NCI-H1048 (cell line): ENCODE results near the gene DHRS4L2.
"Not testable (repeated sequence)": the region's sequence is repeated elsewhere in the genome, so short reads cannot be mapped to it uniquely, and the experiment has no call there.

Source experiments
- DNase-seq: peaks from one replicate; lab custom pipeline; 2025; lab: John Stamatoyannopoulos, UW

The DHRS4L2 gene

DNA sequence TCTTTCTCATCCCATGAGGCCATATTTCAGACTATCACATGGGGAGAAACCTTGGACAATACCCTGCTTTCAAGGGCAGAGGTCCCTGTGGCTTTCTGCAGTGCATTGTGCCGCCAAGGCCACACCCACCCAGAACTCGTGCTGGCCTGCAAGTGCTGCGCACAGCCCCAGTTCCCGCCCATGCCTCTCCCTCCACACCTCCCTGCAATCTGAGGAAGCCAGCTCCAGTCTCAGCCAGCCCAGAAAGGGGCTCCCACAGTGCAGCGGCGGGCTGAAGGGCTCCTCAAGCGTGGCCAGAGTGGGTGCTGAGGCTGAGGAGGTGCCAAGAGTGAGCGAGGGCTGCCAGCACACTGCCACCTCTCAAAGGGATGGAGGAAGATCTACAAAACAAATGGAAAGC lies 15.6 kb upstream of the DHRS4L2 start:
- DNase-seq = not testable (repeated sequence)

DNA sequence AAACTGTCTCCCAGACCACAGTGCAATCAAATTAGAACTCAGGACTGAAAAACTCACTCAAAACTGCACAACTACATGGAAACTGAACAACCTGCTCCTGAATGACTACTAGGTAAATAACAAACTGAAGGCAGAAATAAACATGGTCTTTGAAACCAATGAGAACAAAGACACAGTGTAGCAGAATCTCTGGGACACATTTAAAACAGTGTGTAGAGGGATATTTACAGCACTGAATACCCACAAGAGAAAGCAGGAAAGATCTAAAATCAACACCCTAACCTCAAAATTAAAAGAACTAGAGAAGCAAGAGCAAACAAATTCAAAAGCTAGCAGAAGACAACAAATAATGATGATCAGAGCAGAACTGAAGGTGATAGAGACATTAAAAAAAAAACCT lies 14.7 kb upstream of the DHRS4L2 start:
- DNase-seq = not testable (repeated sequence)

DNA sequence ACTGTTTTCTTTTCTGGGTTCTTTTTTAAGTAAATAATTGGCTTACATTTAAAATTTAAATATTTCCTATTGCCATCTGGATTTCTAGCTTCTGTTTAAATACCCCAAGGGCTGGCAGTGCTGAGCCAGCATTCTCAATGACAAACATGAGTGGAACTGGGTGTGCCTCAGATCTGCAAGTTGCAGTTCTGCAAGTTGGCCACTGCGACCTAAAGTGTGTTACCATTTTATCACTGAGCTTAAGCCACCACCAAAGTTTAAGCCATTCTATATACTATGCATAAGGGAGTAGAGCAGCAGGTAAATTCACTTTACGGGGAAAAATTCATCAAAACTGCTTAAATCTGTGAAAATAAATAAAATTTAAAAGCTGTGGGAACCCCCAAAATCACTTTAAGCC lies 11.5 kb upstream of the DHRS4L2 start:
- DNase-seq = not testable (repeated sequence)

DNA sequence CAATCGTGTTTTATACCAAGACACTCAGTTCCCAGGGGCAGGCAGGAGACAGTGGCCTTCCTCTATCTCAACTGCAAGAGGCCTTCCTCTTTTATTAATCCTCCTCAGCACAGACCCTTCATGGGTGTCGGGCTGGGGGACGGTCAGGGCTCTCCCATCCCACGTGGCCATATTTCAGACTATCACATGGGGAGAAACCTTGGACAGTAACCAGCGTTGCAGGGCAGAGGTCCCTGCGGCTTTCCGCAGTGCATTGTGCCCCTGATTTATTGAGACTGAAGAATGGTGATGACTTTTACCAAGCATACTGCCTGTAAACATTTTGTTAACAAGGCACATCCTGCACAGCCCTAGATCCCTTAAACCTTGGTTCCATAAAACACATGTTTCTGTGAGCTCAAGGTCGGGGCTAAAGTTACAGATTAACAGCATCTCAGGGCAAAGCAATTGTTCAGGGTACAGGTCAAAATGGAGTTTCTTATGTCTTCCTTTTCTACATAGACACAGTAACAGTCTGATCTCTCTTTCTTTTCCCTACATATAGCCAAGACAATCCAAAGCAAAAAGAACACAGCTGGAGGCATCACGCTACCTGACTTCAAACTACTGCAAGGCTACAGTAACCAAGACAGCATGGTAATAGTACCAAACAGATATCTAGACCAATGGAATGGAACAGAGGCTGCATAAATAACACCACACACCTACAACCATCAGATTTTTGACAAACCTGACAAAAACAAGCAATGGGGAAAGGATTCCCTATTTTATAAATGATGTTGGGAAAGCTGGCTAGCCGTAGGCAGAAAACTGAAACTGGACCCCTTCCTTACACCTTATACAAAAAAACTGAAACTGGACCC lies 6.5 kb upstream of the DHRS4L2 start:
- DNase-seq = not testable (repeated sequence)

DNA sequence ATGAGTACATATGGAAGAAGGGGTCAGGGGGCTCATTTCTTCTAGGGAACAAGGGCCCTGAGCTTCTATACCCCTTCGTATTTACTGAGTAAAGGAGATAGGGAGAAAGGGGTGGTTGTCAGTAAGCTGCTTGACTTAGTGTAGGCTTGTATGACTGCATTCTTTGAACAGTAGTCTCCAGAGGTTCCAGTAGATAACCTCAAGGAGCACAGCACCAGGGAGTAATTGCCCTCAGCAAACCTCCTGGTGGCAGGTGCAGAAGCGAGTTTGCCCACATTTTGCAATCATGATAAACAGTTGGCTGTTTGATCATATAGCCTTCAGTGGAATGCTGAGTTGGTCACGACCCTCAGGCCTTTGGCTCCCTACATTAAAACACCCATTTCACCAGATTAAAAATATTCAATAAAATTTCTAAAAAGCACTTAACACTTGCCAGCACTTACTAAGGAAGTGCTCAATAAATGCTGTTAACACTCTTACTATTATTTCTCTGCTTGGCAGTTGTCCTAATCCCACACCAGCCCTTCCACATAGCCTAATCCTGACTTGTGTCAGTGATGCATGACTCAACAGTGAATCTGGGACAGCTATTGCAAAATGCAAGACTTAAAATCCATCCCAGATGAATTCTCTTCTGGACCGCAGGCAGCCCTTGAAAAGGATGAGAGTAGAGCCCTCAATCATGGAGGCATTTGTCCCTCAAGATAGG lies 3.7 kb upstream of the DHRS4L2 start:
- DNase-seq = no peak

DNA sequence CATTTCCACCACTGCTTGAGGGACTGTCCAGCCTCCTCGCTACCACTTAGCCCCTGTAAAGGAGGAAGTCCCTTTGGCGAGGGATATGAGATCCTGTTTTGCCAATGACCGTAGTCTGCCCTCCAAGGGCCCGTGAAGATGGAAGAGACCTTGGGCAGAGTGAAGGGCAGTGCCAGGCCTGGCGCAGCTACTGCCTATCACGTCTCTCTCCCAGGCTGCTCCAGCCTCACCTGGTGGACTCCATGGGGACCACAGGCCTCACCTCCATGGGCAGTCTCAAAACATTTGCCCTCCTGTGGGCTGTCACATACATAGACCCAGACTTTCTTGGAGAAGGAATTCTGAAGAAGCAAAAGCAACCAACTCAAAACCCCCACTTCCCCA lies 514 bp upstream of the DHRS4L2 start:
- DNase-seq = not testable (repeated sequence)

DNA sequence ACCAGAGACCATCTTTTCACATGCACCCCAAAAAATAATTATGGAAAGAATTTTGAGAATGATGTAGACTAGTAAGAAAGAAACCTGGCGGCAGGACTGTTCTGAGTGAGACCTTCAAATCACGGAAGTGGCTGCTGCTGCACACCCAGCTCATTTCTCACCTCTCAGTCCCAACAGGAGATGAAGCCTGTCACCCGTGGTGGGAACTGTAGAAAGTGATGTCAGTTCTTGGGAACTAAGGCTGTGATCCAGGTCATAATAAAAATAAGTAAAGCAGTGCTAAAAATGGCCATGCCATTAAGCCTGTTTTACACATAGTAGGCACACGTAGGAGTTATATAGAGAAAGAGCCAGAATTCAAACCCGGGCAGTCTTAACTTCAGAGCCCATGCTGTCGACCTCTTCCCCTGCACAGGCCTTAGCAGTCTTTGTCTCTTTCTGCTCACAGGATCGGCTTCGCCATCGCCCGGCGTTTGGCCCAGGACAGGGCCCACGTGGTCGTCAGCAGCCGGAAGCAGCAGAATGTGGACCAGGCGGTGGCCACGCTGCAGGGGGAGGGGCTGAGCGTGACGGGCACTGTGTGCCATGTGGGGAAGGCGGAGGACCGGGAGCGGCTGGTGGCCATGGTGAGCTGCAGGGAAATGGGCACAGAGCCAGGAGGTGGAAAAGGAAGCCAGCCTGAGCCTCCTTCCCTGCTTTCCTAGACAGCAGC lies 1.2 kb downstream of the DHRS4L2 start:
- DNase-seq = not testable (repeated sequence)

DNA sequence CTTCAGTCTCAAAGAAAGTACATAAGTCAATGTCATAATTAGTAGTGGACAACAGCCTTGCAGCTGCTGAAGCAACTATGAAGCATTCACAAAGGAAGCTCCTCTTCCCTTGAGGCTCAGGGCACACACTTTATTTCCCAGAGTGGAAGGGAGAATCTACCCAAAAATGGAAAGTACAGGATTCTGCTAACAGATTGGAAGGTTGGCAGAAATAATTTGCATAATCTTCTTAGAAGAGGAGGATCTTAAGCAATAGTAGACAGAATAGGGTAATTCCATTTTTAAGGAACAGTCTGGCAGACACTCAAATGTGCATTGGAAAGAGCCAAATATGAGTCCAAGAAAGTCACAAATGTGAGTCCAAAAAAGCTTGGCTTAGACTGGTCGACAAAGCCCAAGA lies 2.2 kb downstream of the DHRS4L2 start:
- not testable (repeated sequence) for DNase-seq

DNA sequence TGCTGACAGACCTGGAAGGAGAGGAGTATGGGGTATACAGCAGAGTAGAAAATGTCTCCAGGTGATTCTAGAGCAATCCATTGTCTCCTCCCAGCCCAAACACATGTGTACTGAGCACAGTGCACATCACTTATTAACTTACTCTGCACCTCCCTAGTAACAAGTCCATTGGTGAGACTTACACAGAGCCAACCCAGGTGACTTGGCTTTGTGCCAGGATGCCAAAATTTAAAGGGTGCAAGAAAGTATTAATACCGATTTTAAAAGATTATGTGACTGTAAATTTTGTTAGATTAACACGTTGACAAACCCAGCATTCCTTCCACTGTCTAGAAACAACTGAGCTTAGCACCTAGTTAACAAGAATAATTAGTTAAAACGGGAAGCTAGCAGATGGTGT lies 4.3 kb downstream of the DHRS4L2 start:
- not testable (repeated sequence) for DNase-seq

DNA sequence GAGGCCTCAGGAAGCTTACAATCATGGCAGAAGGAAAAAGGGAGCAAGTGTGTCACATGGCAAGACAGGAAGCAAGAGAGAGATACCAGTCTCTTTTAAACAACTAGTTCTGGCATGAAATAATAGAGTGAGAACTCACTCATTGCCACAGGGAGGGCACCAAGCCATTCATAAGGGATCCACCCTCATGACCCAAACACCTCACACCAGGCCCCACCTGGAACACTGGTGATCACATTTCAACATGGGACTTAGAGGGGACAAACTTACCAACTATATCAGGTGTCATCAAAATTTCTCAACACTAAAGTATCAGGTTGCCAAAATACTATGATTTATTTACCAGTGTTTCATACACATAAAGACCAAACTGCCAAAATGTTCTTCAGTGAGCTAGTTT lies 7.3 kb downstream of the DHRS4L2 start:
- DNase-seq = not testable (repeated sequence)

DNA sequence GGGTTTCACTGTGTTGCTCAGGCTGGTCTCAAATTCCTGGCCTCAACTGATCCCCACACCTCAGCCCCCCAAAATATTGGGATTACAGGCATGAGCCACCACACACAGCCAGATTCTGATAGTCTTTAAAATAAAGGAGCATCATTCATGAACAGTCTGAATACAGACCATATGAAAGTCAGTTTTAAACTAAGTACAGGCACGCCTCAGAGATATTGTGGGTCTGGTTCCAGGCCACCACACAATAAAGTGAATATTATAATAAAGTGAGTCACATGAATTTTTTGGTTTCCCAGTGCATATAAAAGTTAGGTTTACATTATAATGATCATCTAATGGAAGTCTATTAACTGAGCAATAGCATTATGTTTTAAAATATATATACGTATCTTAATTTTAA lies 8.1 kb downstream of the DHRS4L2 start:
- DNase-seq = not testable (repeated sequence)

DNA sequence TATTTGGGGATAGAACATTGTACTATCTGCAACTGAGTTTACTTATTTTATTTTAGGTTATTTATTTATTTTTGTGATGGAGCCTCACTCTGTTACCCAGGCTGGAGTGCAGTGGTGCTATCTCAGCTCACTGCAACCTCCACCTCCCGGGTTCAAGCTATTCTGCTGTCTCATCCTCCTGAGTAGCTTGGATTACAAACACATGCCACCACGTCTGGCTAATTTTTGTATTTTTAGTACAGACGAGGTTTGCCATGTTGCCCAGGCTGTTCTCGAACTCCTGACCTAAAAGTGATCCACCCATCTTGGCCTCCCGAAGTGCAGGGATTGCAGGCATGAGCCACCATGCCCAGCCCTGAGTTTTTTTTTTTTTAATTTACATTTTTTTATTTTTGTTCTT lies 10.9 kb downstream of the DHRS4L2 start:
- not testable (repeated sequence) for DNase-seq

DNA sequence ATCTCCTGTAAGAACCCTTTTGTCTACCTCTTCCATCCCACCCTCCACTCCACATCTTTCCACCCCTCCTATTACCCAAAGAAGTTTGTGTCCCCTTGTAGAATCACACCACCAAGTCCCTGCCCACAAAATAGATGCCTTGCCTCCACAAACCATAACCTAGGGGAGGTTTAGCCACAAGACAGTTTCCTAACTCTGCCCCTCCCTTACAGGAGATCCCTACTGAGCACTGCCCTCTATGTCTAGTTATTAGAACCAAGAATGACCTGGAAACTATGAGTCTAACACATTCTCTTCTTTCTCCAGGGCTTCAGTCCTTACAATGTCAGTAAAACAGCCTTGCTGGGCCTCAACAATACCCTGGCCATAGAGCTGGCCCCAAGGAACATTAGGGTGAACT lies 12.3 kb downstream of the DHRS4L2 start:
- DNase-seq = not testable (repeated sequence)

DNA sequence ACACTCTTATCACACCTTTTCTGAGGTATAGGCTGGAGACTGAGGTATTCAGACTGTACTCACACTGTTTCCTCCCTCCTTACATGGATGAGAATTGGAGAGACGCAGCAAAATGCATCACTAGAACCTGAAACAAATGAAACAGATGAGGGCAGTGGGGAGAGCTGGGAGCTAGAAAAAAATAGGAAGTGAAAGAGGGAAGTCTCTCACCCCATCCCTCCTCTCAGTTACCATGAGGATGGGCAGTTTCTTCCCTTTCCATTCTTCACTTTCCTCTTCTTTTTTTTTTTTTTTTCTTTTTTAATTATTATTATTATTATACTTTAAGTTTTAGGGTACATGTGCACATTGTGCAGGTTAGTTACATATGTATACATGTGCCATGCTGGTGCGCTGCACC lies 12.9 kb downstream of the DHRS4L2 start:
- not testable (repeated sequence) for DNase-seq

DNA sequence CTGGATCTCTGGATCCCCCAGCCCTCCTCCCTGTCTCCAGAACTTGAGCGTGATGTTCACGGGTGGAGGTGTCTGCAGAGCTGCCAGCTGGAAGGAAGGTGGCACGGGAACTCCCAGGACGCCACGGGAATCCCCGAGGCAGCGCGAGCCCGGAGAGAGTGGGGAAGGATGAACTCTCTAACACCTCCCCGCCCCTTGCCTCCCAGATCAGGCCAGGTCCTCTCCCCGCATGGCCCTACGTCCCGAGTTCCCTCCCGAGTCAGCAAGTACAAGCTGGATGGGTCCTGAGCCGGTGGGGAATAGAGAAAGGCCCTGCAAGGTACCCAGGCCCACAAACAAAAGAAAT lies 17.7 kb downstream of the DHRS4L2 start:
- not testable (repeated sequence) for DNase-seq

DNA sequence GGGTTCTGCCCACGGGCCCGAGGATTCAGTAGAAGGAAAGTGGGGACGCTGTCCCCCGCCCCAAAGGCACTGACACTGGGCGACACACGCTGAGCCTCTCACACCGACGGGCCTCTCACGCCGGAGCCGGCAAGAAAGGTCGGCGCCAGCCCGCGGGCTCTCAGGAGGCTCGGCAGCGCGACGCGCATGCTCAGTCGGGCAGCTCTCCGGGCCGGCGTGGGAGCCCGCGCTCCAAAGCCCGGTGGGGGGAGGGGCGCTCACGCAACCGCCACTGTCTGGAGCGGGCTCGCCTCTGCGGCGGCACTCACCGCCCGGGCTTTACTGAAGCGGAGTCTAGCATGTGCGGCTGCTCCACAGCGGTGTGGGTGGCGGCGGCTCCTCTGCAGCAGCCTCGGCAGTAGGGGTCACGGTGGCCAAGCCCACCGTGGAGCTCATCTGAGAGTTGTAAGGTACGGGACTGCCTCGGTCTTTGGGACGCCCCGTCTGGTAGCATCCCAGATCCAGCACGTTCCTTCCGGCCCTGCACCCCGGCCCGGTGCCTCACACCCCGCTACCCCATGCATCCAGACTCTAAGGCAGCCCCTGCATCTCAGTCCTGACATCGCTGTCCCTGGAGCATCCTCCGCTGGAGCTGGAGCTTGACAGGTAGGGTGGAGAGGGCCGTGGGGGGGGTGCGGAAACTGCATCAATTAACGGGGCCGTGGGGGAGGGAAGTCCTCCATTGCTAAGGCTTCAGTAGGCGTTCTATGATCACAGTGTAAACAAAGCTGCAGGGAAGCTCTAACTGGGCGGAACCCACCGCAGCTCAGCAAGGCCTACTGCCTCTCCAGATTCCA lies 18.3 kb downstream of the DHRS4L2 start:
- DNase-seq = not testable (repeated sequence)

DNA sequence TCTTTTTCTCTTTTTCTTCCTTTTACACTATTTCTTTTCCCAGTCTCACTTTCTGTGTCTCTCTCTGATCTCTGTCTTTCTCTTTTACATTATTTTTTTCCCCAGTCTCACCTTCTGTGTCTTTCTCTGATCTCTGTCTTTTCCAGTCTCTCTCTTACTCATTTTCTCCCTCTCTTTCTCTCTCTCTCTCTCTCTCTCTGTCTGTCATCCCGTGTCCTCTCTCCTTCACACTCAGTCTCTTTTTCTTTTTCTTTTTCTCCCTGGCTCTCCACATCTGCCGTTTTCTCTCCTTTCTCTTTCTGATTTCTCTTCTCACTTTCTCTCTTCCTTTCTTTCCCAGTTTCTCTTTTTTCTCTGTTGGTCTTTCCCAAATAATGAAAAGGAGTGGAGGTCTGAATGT lies 22.3 kb downstream of the DHRS4L2 start:
- DNase-seq = no peak

DNA sequence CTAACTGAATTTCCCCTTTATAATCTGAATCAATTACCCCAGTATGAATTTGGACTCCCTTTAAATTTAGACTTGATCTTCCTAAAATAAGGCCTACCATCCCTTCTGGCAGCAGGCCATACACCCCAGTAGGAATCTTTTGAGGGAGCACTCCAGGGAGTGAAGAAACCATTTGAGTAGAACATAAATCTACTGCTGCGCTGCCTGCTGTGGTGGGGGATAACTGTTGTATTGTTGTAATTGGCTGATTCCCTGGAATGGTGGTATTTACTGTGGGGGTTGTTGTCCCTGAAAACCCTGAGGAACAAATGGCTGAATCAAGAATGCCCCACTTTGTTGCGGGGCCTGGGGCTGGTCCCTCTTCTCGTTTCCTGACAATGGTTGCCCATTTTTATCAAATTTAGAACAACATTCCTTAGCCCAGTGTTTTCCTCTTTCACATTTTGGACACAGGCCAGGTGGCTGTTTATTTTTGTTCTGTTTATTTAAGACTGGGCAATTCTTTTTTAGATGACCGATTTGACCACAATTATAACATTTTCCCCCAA lies 24.1 kb downstream of the DHRS4L2 start:
- not testable (repeated sequence) for DNase-seq

DNA sequence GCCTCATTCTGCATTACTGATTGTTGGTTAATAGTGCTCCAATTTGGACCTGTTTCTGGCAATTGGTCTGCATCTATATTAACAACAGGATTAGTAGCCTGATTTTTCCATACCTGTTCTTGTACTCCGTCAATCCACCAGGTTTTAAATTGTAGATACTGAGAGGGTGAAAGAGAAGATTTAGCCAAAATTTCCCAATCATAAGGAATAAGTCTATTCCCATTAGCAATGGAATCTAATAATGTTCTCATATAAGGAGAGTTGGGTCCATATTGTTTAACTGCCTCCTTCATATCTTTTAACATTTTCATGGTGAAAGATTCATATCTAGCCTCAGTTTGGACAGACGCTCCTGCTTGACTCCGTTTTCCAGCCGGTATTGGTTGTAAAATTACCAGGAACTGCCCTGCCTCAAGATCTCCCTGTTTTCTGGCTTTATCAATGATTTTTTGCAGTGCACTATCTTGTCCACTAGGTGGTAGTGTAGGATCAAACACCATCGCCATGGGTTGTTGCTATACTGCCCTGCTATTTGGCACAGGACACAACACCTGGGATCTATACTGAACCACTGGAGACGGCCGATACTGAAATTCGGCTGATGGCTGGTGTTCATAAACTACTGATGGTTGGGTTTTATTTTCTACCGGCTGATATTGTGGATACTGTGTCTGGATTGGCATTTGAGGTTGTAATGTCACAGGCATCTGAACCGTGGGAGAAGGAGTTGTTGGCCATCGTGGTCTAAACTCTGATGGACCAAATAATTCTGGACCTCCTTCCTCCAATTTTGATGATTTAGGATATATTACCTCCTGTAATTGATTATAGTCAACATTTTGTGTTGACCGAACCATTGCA lies 25.2 kb downstream of the DHRS4L2 start:
- DNase-seq = no peak

DNA sequence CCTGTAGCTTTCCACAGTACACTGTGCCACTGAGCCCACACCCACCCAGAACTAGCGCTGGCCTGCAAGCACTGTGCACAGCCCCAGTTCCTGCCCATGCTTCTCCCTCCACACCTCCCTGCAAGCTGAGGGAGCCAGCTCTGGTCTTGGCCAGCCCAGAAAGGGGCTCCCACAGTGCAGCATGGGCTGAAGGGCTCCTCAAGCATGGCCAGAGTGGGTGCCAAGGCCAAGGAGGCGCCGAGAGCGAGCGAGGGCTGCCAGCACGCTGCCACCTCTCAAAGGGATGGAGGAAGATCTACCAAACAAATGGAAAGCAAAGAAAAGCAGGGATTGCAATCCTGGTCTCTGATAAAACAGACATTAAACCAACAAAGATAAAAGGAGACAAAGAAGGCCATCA lies 27.0 kb downstream of the DHRS4L2 start:
- not testable (repeated sequence) for DNase-seq

DNA sequence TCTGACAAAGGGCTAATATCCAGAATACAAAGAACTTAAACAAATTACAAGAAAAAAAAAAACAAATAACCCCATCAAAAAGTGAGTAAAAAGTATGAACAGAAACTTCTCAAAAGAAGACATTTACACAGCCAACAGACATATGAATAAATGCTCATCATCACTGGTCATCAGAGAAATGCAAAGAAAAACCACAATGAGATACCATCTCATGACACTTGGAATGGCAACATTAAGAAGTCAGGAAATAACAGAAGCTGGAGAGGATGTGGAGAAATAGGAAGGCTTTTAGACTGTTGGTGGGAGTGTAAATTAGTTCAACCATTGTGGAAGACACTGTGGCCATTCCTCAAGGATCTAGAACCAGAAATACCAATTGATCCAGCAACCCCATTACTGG lies 30.2 kb downstream of the DHRS4L2 start:
- not testable (repeated sequence) for DNase-seq
